Measurements from ENCODE around the gene NUDT8.
"Not testable (repeated sequence)": the region's sequence is repeated elsewhere in the genome, so short reads cannot be mapped to it uniquely, and the experiment has no call there.

NUDT8 gene

DNA sequence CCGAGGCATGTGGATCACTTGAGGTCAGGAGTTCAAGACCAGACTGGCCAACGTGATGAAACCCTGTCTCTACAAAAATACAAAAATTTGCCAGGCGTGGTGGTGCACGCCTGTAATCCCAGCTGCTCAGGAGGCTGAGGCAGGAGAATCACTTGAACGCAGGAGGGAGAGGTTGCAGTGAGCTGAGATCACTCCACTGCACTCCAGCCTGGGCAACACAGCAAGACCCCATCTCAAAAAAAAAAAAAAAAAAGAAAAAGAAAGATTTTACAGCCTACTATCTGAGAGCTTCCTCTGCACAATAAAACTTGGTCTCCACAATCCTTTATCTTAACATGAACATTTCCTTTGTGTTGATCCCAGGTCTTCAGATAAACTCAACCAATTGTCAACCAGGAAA lies 31.0 kb upstream of the NUDT8 start:
- DNase-seq (ENCODE audit: low read depth in 2 of 2) = not testable (repeated sequence)

- not testable (repeated sequence) for DNase-seq (ENCODE audit: low read depth in 2 of 2)
Observed at GRCh38 chr11:67659651-67660165, 30.0 kb upstream of the NUDT8 start.

GRCh38 chr11:67657300-67657699 lies 27.6 kb upstream of the NUDT8 start:
- no peak for DNase-seq (ENCODE audit: low read depth in 2 of 2)

DNA sequence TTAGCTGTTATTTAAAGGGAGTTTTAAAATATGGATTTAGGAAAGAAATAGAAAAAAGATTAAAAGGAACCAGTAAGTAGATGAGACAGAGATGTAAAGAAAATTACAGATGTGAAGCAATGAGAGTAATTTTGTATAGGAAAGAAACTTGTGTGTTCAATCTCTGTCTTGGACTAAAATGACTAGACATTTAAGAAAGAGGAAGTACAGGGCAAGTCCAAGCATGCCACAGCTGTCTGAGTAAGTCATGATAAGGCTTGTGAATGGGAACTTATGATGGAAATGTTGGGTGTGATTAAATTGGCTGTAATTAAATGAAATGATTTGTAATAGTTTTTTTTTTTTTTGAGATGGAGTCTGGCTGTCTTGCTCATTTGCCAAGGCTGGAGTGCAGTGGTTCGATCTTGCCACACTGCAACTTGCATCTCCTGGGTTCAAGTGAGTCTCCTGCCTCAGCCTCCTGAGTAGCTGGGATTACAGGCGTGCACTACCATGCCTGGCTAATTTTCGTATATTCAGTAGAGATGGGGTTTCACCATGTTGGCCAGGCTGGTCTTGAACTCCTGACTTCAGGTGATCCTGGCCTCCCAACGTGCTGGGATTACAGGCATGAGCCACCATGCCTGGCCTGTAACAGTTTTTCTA lies 26.7 kb upstream of the NUDT8 start:
- DNase-seq (ENCODE audit: low read depth in 2 of 2) = no peak

DNA sequence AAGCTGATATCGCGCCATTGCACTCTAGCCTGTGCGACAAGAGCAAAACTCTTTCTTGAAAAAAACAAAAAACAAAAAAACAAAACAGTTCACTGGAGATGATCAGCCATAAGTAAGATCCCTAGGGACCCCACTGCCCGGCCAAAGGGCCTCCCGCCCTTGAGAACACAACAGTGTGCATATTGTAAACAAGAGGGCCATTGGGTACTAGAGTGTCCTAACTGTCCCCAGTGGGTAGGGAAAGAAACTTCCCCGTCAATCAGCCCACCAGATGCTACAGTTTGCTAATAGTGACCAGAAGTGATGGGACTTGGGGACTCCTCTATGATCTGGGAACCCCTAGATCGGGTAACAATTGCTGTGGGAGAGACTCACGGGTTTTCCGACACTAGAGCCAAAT lies 24.5 kb upstream of the NUDT8 start:
- no peak for DNase-seq (ENCODE audit: low read depth in 2 of 2)

GRCh38 chr11:67652965-67653845 lies 23.5 kb upstream of the NUDT8 start:
- DNase-seq (ENCODE audit: low read depth in 2 of 2) = no peak

GRCh38 chr11:67651976-67652781 lies 22.4 kb upstream of the NUDT8 start:
- no peak for DNase-seq (ENCODE audit: low read depth in 2 of 2)

GRCh38 chr11:67649634-67650510 lies 20.1 kb upstream of the NUDT8 start:
- DNase-seq (ENCODE audit: low read depth in 2 of 2) = no peak

GRCh38 chr11:67648796-67649613 lies 19.3 kb upstream of the NUDT8 start:
- no peak for DNase-seq (ENCODE audit: low read depth in 2 of 2)

- DNase-seq (ENCODE audit: low read depth in 2 of 2) = no peak
Observed at GRCh38 chr11:67648140-67648795, 18.5 kb upstream of the NUDT8 start.

- no peak for DNase-seq (ENCODE audit: low read depth in 2 of 2)
Observed at GRCh38 chr11:67647471-67647870, 17.7 kb upstream of the NUDT8 start.

DNA sequence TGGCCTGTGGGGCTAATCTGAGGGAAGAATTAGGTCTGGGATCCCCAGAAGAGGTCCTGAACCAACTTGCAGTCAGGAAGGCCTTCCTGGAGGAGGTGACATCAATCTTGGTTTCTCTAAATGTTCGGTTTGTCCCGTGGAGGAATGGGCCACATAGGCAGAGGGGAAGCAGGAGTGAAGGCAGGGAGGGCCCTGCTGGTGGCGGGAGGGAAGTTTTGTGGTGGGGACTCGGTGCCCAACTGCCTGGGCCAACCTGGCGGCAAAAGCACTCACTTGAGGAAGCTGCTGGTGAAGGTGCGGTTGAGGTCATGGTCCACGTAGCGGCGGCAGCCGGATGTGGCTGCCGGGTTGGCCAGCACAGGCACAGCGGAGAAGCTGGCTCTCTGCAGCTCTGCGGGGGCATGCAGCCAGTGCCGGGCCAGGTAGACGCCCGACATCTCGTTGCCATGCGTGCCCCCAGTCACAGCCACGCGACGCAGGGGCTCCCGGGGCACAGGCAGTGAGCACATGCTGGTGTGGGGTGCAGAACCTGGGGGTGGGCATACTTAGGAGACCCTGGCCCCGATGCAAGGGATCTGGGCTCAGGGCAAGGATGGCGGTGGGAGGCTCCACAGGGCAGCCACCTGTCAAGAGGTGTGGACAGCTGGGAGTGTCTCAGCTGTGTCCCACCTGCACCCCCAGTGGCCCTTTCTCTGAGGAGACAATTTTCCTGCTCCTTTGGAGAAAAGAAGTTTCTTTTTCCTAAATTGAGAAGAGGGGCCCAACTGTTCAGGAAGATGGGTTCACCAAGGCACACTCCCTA lies 17.0 kb upstream of the NUDT8 start:
- no peak for DNase-seq (ENCODE audit: low read depth in 2 of 2)

DNA sequence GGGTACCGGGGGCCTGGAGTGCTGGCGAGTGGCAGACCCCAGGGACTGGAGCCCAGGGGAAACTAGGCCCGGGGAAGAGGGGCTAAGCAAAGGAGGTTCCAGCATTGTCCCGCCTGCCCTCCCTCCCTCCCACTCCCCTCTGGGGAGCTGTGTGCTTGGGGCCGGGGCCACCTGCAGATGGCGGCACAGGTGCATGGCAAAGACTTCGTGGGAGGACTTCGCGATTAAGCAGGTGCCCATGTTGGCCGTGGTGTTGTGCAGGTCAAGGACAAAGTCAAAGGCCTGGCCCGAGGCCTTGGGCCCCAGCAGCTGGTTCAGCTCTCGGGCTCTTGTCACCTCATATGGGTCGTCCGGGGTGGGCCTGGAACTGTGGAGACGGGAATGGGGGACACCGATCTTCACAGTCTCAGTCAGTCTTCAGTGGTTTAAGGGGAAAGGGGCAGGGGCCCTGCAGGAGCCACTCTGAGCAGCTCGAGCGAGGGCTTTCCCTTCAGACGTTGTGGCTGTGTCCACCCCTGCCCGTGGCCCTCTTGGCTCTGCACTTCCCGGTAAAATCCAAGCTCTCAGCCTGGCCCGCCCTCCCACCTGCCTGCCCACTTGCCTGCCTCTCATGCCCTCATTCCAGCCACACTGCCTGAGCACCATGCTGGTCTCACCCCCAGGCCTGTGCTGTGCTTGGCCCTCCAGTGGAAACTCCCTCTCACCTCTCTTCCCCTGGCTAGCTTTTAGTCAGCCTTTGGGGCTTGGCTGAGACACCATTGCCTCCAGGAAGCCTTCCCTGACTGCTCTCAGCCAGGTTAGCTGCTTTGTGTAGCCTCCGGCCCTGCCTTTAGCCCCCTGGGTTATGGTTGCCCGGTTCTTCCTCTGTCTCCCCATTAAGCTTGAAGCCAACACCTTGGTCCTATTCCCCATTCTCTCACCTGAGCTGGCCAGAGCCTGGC lies 16.1 kb upstream of the NUDT8 start:
- DNase-seq (ENCODE audit: low read depth in 2 of 2) = no peak

DNA sequence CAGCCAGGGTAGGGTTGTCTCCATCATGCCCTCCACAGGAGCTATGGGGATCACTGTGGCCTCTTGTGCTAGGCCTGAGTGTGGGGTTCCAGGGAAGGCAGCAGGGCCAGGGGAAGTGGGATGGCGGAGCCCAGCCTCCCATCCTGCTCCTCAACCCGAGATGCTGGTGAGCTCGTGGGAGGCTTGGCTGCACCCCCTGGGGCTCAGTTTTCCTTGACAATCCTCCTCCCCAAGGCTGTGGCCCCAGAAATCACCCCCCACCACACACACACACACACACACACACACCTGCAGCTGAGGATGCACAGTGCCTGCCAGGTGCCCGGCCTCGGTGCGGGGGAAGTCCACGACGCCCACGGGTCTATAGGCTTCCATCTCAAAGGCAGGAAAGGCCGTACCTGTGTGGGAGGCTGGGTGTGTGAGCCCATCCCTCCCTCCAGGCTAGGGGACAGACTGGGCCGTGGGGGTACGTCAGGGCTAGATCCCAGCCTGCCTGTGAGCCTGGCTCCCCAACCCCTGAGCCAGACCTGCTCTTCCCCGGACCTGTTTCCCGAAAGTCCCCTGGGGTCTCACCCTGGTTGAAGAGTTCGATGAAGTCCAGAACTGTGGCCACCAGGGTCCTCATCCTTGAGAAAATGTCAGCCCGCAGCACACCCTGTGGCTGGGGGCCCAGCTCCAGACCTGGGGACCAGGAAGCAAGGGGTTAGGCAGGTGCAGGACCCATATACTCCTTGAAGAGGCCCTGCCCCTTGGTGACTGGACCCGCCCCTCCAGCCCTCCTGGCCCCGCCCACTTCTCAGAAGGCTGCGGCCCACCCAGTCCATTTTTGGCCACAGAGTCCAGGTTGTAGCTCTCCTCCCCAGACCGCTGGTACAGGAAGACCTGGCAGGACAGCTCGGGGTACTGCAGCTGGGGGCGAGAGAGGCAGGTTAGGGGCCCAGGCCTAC lies 15.0 kb upstream of the NUDT8 start:
- no peak for DNase-seq (ENCODE audit: low read depth in 2 of 2)

DNA sequence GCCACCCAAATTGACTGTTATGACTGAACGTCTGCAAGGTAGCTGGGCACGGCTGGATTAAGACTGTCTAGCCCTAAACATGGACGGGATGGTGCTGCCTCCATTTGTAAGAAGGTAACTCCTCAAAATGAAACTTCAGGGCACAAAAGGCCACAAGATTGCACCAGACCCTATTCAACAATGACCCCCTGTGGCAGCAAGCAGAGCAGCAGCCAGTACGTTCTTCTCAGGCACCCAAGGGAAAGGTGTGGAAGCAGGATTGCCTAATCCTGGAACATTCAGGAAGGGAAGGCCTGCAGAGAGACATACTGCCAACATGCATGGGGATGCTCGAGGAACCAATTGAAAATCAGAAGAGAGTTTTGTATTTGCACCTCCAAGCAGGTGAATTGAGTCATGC lies 14.3 kb upstream of the NUDT8 start:
- DNase-seq (ENCODE audit: low read depth in 2 of 2) = no peak
